Stimulated activated CD8-positive, alpha-beta memory T cell treated with anti-CD3 and anti-CD28 coated beads, Interleukin-7, amount 100 ng/mL, for 48 hours (primary cell): ENCODE data around the gene POLK.
"Not testable (repeated sequence)": the region's sequence is repeated elsewhere in the genome, so short reads cannot be mapped to it uniquely, and the experiment has no call there.

ENCODE experiments used
- DNase-seq, 2 donors: peaks; one replicate each; pipeline ENCODE4 v3.0.0-alpha.2; 2020; ENCODE audit warnings: low read depth in 1 of 2; ENCODE audit errors: extremely low read depth in 1 of 2

Gene POLK

GRCh38 chr5:75510417-75510835, 1.3 kb upstream of the POLK start:
- DNase-seq: no peak

GRCh38 chr5:75510836-75511434, 756 bp upstream of the POLK start:
- DNase-seq: no peak

GRCh38 chr5:75512383-75513074, 838 bp downstream of the POLK start:
- no peak for DNase-seq

GRCh38 chr5:75513841-75514240, 2.1 kb downstream of the POLK start:
- DNase-seq: no peak

GRCh38 chr5:75514323-75514722, 2.6 kb downstream of the POLK start:
- DNase-seq: no peak

GRCh38 chr5:75519761-75520160, 8.1 kb downstream of the POLK start:
- no peak for DNase-seq

- no peak for DNase-seq
Measured at GRCh38 chr5:75521195-75521594, 9.5 kb downstream of the POLK start.

GRCh38 chr5:75522025-75522424, 10.3 kb downstream of the POLK start:
- DNase-seq: no peak

- DNase-seq: no peak
Measured at GRCh38 chr5:75522542-75522941, 10.9 kb downstream of the POLK start.

- no peak for DNase-seq
Measured at GRCh38 chr5:75523275-75523674, 11.6 kb downstream of the POLK start.

- no peak for DNase-seq
Measured at GRCh38 chr5:75524071-75524470, 12.4 kb downstream of the POLK start.

- DNase-seq: no peak
Measured at GRCh38 chr5:75524591-75524990, 12.9 kb downstream of the POLK start.

- no peak for DNase-seq
Measured at GRCh38 chr5:75525344-75525743, 13.7 kb downstream of the POLK start.

GRCh38 chr5:75526070-75526469, 14.4 kb downstream of the POLK start:
- no peak for DNase-seq

GRCh38 chr5:75529185-75529584, 17.5 kb downstream of the POLK start:
- no peak for DNase-seq

- no peak for DNase-seq
Measured at GRCh38 chr5:75532190-75532589, 20.5 kb downstream of the POLK start.

- not testable (repeated sequence) for DNase-seq
Measured at GRCh38 chr5:75533716-75534115, 22.0 kb downstream of the POLK start.

- DNase-seq: no peak
Measured at GRCh38 chr5:75534734-75535133, 23.0 kb downstream of the POLK start.

- no peak for DNase-seq
Measured at GRCh38 chr5:75536147-75536546, 24.5 kb downstream of the POLK start.

- DNase-seq: no peak
Measured at GRCh38 chr5:75536694-75537360, 25.1 kb downstream of the POLK start.

GRCh38 chr5:75538211-75538610, 26.5 kb downstream of the POLK start:
- DNase-seq: no peak

- no peak for DNase-seq
Measured at GRCh38 chr5:75545131-75545530, 33.4 kb downstream of the POLK start.
